Measurements from ENCODE around the gene PTAR1.

PTAR1 gene

GRCh38 chr9:69731348-69731747 lies 28.5 kb downstream of the PTAR1 start:
- Mint-ChIP-seq H3K27me3 (ENCODE audit: low read depth, poor library complexity) (no peaks in the 10 kb centered on the region), H3K9me3 (no peaks in the 10 kb centered on the region), H3K4me3 (no peak overlapping the region), H3K27ac (no peak overlapping the region), H3K36me3 (ENCODE audit: low read depth) (peaks cover 53% of the 10 kb centered on the region), H3K4me1 (no peaks in the 10 kb centered on the region)
- TF ChIP-seq CTCF (IDR thresholded peaks at IDR 0.05) = no peak
- no peak for DNase-seq

GRCh38 chr9:69719983-69720382 lies 39.8 kb downstream of the PTAR1 start:
- no peaks in the 10 kb centered on the region for H3K4me1 Mint-ChIP-seq
- H3K36me3 Mint-ChIP-seq (ENCODE audit: low read depth) = peaks cover 63% of the 10 kb centered on the region
- no peak for DNase-seq

GRCh38 chr9:69719367-69719766 lies 40.4 kb downstream of the PTAR1 start:
- Mint-ChIP-seq H3K9me3 (peaks cover 9% of the 10 kb centered on the region), H3K4me3 (no peak overlapping the region), H3K27me3 (ENCODE audit: low read depth, poor library complexity) (peaks cover 2% of the 10 kb centered on the region), H3K36me3 (ENCODE audit: low read depth) (peaks cover 59% of the 10 kb centered on the region), H3K27ac (no peak overlapping the region), H3K4me1 (no peaks in the 10 kb centered on the region)
- no peak for TF ChIP-seq CTCF (IDR thresholded peaks at IDR 0.05)
- no peak for DNase-seq

More at GRCh38 chr9:69719983-69720382, 39.8 kb downstream of the PTAR1 start:
- Mint-ChIP-seq H3K4me3 (no peak overlapping the region), H3K27me3 (ENCODE audit: low read depth, poor library complexity) (peaks cover 2% of the 10 kb centered on the region), H3K27ac (no peak overlapping the region), H3K9me3 (peaks cover 9% of the 10 kb centered on the region)
- TF ChIP-seq CTCF (IDR thresholded peaks at IDR 0.05) = no peak

- H3K36me3 Mint-ChIP-seq (ENCODE audit: low read depth) = peaks cover 51% of the 10 kb centered on the region
- peaks cover 9% of the 10 kb centered on the region for H3K9me3 Mint-ChIP-seq
- H3K27ac Mint-ChIP-seq = no peak overlapping the region
- no peak for DNase-seq
- H3K27me3 Mint-ChIP-seq (ENCODE audit: low read depth, poor library complexity) = peaks cover 2% of the 10 kb centered on the region
- TF ChIP-seq CTCF (IDR thresholded peaks at IDR 0.05) = no peak
- no peak overlapping the region for H3K4me3 Mint-ChIP-seq
- no peaks in the 10 kb centered on the region for H3K4me1 Mint-ChIP-seq
These were observed 41.6 kb downstream of the PTAR1 start for GRCh38 chr9:69718218-69718617.

GRCh38 chr9:69715825-69716224 lies 44.0 kb downstream of the PTAR1 start:
- Mint-ChIP-seq H3K4me3 (no peak overlapping the region), H3K36me3 (ENCODE audit: low read depth) (peaks cover 27% of the 10 kb centered on the region), H3K9me3 (peaks cover 4% of the 10 kb centered on the region), H3K4me1 (no peaks in the 10 kb centered on the region), H3K27ac (no peak overlapping the region), H3K27me3 (ENCODE audit: low read depth, poor library complexity) (peaks cover 2% of the 10 kb centered on the region)
- DNase-seq = no peak
- no peak for TF ChIP-seq CTCF (IDR thresholded peaks at IDR 0.05)

GRCh38 chr9:69715096-69715495 lies 44.7 kb downstream of the PTAR1 start:
- peaks cover 20% of the 10 kb centered on the region for H3K36me3 Mint-ChIP-seq (ENCODE audit: low read depth)
- TF ChIP-seq CTCF (IDR thresholded peaks at IDR 0.05) = no peak
- H3K9me3 Mint-ChIP-seq = no peaks in the 10 kb centered on the region
- DNase-seq = no peak
- peak overlapping the region; percentile 11 for H3K27ac Mint-ChIP-seq
- H3K4me3 Mint-ChIP-seq = no peak overlapping the region
- peaks cover 2% of the 10 kb centered on the region for H3K27me3 Mint-ChIP-seq (ENCODE audit: low read depth, poor library complexity)
- H3K4me1 Mint-ChIP-seq = no peaks in the 10 kb centered on the region

Measured in nephron progenitor cell (in vitro differentiated cells).